ENCODE results near the gene TOR1A. TPM values are rescaled to one million over a fixed set of nuclear protein-coding genes. Genes with fewer than 3 reads are reported as not detected.

The TOR1A gene
- total RNA-seq, 1 experiment from 2014 or later, result 29.8 TPM

- no peak overlapping the region for H2AFZ ChIP-seq (ENCODE audit: low read length)
- intact Hi-C loops (cut with micrococcal nuclease), result no loop called here
- no peak overlapping the region for H3K27ac ChIP-seq (ENCODE audit: low read length)
- H3F3A ChIP-seq (ENCODE audit: low read length, unreplicated experiment), result no peaks in the 10 kb centered on the region
- no peak overlapping the region for H3K4me3 ChIP-seq (ENCODE audit: low read length)
- ATAC-seq (no peak), DNase-seq (no peak)
- H3K9me3 ChIP-seq (ENCODE audit: low read length), result no peaks in the 10 kb centered on the region
- no TSS peak for BruUV-seq (replicated peaks)
- CTCF ChIA-PET, result no interaction called here
- H3K9me2 ChIP-seq (replicated peaks; ENCODE audit: low read length), result no peaks in the 10 kb centered on the region
- POLR2A ChIA-PET (ENCODE audit: unreplicated experiment), result no interaction called here
- peaks cover 7% of the 10 kb centered on the region; the same call in 1 of the 2 replicates for H3K4me1 ChIP-seq (ENCODE audit: insufficient read depth, low read length)
- no peaks in the 10 kb centered on the region for H3K27me3 ChIP-seq (ENCODE audit: low read length)
- no peaks in the 10 kb centered on the region for H3K36me3 ChIP-seq (ENCODE audit: low read depth, low read length)
- no peak overlapping the region for H3K4me2 ChIP-seq (ENCODE audit: low read length)
- H3K9ac ChIP-seq (ENCODE audit: low read length), result no peak overlapping the region
- no peaks in the 10 kb centered on the region for H3K79me2 ChIP-seq (ENCODE audit: low read length)
- H4K20me1 ChIP-seq (ENCODE audit: low read length), result no peaks in the 10 kb centered on the region
- TF ChIP-seq EZH2phosphoT487 (IDR thresholded peaks at IDR 0.05; ENCODE audit: borderline replicate concordance, low read length), result no peak
- TF ChIP-seq CTCF (conservative IDR thresholded peaks at IDR 0.05; ENCODE audit: low read depth, low read length), result no peak
- no peak for TF ChIP-seq EZH2 (IDR thresholded peaks at IDR 0.05; ENCODE audit: low read length, unreplicated experiment)
Observed at GRCh38 chr9:129866394-129867135, 42.6 kb upstream of the TOR1A start.

DNA sequence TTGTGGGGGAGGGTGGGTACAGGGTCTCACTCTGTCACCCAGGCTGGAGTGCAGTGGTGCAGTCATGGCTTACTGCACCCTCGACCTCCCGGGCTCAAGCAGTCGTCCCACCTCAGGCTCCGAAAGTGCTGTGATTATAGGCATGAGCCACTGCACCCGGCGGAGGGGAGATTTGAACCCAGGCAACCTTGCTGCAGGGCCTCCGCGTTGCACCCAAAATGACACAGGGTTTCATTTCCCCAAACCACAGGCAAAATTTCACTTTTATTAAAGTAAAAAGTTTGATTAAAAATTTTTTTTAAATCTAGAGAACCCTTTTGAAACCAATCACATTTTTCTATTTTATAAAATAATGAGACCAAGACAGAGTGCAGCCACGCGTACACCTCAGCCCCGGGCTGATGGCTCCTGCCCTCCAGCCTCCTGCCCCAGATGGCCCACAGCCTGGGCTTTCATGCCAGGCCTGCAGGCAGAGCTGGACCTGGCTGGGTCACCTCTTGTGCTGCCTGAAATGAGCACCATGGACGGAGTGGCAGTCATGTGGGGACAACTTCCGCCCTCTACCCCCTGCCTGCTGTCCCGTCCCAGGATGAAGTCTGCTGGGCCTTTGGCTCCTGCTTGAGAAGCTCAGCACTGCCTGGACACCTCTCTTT lies 41.9 kb upstream of the TOR1A start:
- no TSS peak for BruUV-seq (replicated peaks)
- no peaks in the 10 kb centered on the region for H3K9me3 ChIP-seq (ENCODE audit: low read length)
- H3K9ac ChIP-seq (ENCODE audit: low read length), result no peak overlapping the region
- no peaks in the 10 kb centered on the region for H3K27me3 ChIP-seq (ENCODE audit: low read length)
- ChIA-PET CTCF (no interaction called here), POLR2A (ENCODE audit: unreplicated experiment) (no interaction called here)
- no peaks in the 10 kb centered on the region for H3K79me2 ChIP-seq (ENCODE audit: low read length)
- intact Hi-C loops (cut with micrococcal nuclease), result no loop called here
- no peak overlapping the region for H2AFZ ChIP-seq (ENCODE audit: low read length)
- no peak for TF ChIP-seq CTCF (conservative IDR thresholded peaks at IDR 0.05; ENCODE audit: low read depth, low read length)
- TF ChIP-seq EZH2 (IDR thresholded peaks at IDR 0.05; ENCODE audit: low read length, unreplicated experiment), result no peak
- TF ChIP-seq EZH2phosphoT487 (IDR thresholded peaks at IDR 0.05; ENCODE audit: borderline replicate concordance, low read length), result no peak
- H3K4me1 ChIP-seq (ENCODE audit: insufficient read depth, low read length), result peaks cover 7% of the 10 kb centered on the region; the same call in 1 of the 2 replicates
- no peaks in the 10 kb centered on the region for H4K20me1 ChIP-seq (ENCODE audit: low read length)
- no peak overlapping the region for H3K4me2 ChIP-seq (ENCODE audit: low read length)
- H3K9me2 ChIP-seq (replicated peaks; ENCODE audit: low read length), result no peaks in the 10 kb centered on the region
- no peak overlapping the region for H3K4me3 ChIP-seq (ENCODE audit: low read length)
- ATAC-seq (no peak), DNase-seq (no peak)
- no peak overlapping the region for H3K27ac ChIP-seq (ENCODE audit: low read length)
- H3K36me3 ChIP-seq (ENCODE audit: low read depth, low read length), result no peaks in the 10 kb centered on the region
- H3F3A ChIP-seq (ENCODE audit: low read length, unreplicated experiment), result no peaks in the 10 kb centered on the region

Data from PC-3 (cell line).